ENCODE results near the gene KCND2. TPM values are rescaled to one million over a fixed set of nuclear protein-coding genes. Genes with fewer than 3 reads are reported as not detected.

KCND2 gene
- total RNA-seq, 2 donors from 2014 or later: 0.08 to 0.17 TPM

GRCh38 chr7:120421151-120421651 lies 148.2 kb downstream of the KCND2 start:
- H3K9me3 ChIP-seq: no peaks in the 10 kb centered on the region
- intact Hi-C loops (cut with DNase I): no loop called here
- H3K9ac ChIP-seq (ENCODE audit: low read depth in 2 of 2, low read length in 2 of 2): no peak overlapping the region
- no peak overlapping the region for H3K4me3 ChIP-seq
- TF ChIP-seq CTCF (IDR thresholded peaks at IDR 0.05): no peak
- H3K27me3 ChIP-seq: no peaks in the 10 kb centered on the region
- H3K36me3 ChIP-seq: no peaks in the 10 kb centered on the region
- no peak for DNase-seq
- no peak overlapping the region for H3K27ac ChIP-seq
- H3K4me1 ChIP-seq: no peaks in the 10 kb centered on the region

- Histone ChIP-seq H3K36me3 (no peaks in the 10 kb centered on the region), H3K4me3 (no peak overlapping the region), H3K27ac (no peak overlapping the region), H3K27me3 (no peaks in the 10 kb centered on the region), H3K9ac (ENCODE audit: low read depth in 2 of 2, low read length in 2 of 2) (no peak overlapping the region), H3K9me3 (no peaks in the 10 kb centered on the region), H3K4me1 (no peaks in the 10 kb centered on the region)
- no peak for DNase-seq
- intact Hi-C loops (cut with DNase I): no loop called here
- TF ChIP-seq CTCF (IDR thresholded peaks at IDR 0.05): no peak
These were observed 158.0 kb downstream of the KCND2 start for GRCh38 chr7:120431016-120431415.

- Histone ChIP-seq H3K36me3 (no peaks in the 10 kb centered on the region), H3K4me1 (no peaks in the 10 kb centered on the region), H3K4me3 (no peak overlapping the region), H3K9me3 (no peaks in the 10 kb centered on the region), H3K27me3 (no peaks in the 10 kb centered on the region), H3K27ac (no peak overlapping the region), H3K9ac (ENCODE audit: low read depth in 2 of 2, low read length in 2 of 2) (no peak overlapping the region)
- DNase-seq: no peak
- intact Hi-C loops (cut with DNase I): no loop called here
- no peak for TF ChIP-seq CTCF (IDR thresholded peaks at IDR 0.05)
These were observed 163.6 kb downstream of the KCND2 start for GRCh38 chr7:120436487-120437060.

GRCh38 chr7:120441850-120442249 lies 168.9 kb downstream of the KCND2 start:
- DNase-seq: no peak
- no peaks in the 10 kb centered on the region for H3K9me3 ChIP-seq
- H3K4me1 ChIP-seq: no peaks in the 10 kb centered on the region
- no peak overlapping the region for H3K9ac ChIP-seq (ENCODE audit: low read depth in 2 of 2, low read length in 2 of 2)
- H3K27ac ChIP-seq: no peak overlapping the region
- H3K36me3 ChIP-seq: no peaks in the 10 kb centered on the region
- H3K4me3 ChIP-seq: no peak overlapping the region
- no peaks in the 10 kb centered on the region for H3K27me3 ChIP-seq
- no peak for TF ChIP-seq CTCF (IDR thresholded peaks at IDR 0.05)
- intact Hi-C loops (cut with DNase I): no loop called here

GRCh38 chr7:120442838-120443237 lies 169.9 kb downstream of the KCND2 start:
- no peak overlapping the region for H3K4me3 ChIP-seq
- intact Hi-C loops (cut with DNase I): no loop called here
- H3K36me3 ChIP-seq: no peaks in the 10 kb centered on the region
- H3K27me3 ChIP-seq: no peaks in the 10 kb centered on the region
- H3K9ac ChIP-seq (ENCODE audit: low read depth in 2 of 2, low read length in 2 of 2): no peak overlapping the region
- no peaks in the 10 kb centered on the region for H3K4me1 ChIP-seq
- no peak for DNase-seq
- H3K9me3 ChIP-seq: no peaks in the 10 kb centered on the region
- H3K27ac ChIP-seq: no peak overlapping the region
- TF ChIP-seq CTCF (IDR thresholded peaks at IDR 0.05): no peak
